ENCODE data around the gene CDADC1. TPM values are rescaled to one million over a fixed set of nuclear protein-coding genes. Genes with fewer than 3 reads are reported as not detected.
"Not testable (repeated sequence)": the region's sequence is repeated elsewhere in the genome, so short reads cannot be mapped to it uniquely, and the experiment has no call there.

The CDADC1 gene
- total RNA-seq, 1 experiment from 2014 or later = 2.5 TPM

- in situ Hi-C loops (cut with HindIII; ENCODE audit: low pct_unique_long_range_greater_than_20kb, low sequenced_read_pairs) = no loop called here
- no peak for DNase-seq (ENCODE audit: low read depth)
These were observed 57.3 kb downstream of the CDADC1 start for GRCh38 chr13:49304763-49305700.

- in situ Hi-C loops (cut with HindIII; ENCODE audit: low pct_unique_long_range_greater_than_20kb, low sequenced_read_pairs) = no loop called here
These were observed 58.2 kb downstream of the CDADC1 start for GRCh38 chr13:49305792-49306425.

GRCh38 chr13:49307365-49307764 is 59.6 kb downstream of the CDADC1 start:
- in situ Hi-C loops (cut with HindIII; ENCODE audit: low pct_unique_long_range_greater_than_20kb, low sequenced_read_pairs) = no loop called here
- no peak for DNase-seq (ENCODE audit: low read depth)

More at GRCh38 chr13:49305792-49306425, 58.2 kb downstream of the CDADC1 start:
- no peak for DNase-seq (ENCODE audit: low read depth)

- in situ Hi-C loops (cut with HindIII; ENCODE audit: low pct_unique_long_range_greater_than_20kb, low sequenced_read_pairs) = no loop called here
- no peak for DNase-seq (ENCODE audit: low read depth)
These were observed 60.6 kb downstream of the CDADC1 start for GRCh38 chr13:49308097-49308875.

DNA sequence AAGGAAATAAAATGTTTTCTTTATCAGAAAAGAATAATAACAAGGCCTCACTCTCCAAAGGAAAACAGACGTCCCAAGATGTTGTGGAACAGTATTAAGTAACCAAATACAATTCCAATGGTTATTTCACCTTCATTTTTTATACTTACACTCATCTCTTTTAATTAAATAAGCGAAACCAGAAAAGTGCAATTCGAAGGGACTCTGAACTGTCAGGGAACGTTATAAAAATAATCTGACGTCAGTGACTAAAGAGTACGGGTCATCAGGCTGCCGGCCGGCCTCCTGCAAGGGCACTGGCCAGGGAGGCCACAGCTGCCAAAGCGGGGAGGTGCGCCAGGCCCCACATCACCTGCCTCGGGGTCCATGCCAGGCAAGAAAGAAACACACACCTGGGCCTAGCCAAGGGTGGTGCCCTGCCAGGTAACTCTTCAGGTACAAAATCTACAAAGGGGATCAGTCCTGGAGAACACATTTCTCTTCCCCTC is 61.2 kb downstream of the CDADC1 start:
- no peak for DNase-seq (ENCODE audit: low read depth)
- in situ Hi-C loops (cut with HindIII; ENCODE audit: low pct_unique_long_range_greater_than_20kb, low sequenced_read_pairs) = no loop called here

GRCh38 chr13:49310251-49310650 is 62.5 kb downstream of the CDADC1 start:
- in situ Hi-C loops (cut with HindIII; ENCODE audit: low pct_unique_long_range_greater_than_20kb, low sequenced_read_pairs) = no loop called here
- no peak for DNase-seq (ENCODE audit: low read depth)

GRCh38 chr13:49311816-49312215 is 64.1 kb downstream of the CDADC1 start:
- in situ Hi-C loops (cut with HindIII; ENCODE audit: low pct_unique_long_range_greater_than_20kb, low sequenced_read_pairs) = no loop called here
- no peak for DNase-seq (ENCODE audit: low read depth)

- DNase-seq (ENCODE audit: low read depth) = no peak
- in situ Hi-C loops (cut with HindIII; ENCODE audit: low pct_unique_long_range_greater_than_20kb, low sequenced_read_pairs) = no loop called here
These were observed 66.7 kb downstream of the CDADC1 start for GRCh38 chr13:49314344-49314882.

- DNase-seq (ENCODE audit: low read depth) = no peak
- in situ Hi-C loops (cut with HindIII; ENCODE audit: low pct_unique_long_range_greater_than_20kb, low sequenced_read_pairs) = no loop called here
These were observed 67.4 kb downstream of the CDADC1 start for GRCh38 chr13:49315036-49315565.

DNA sequence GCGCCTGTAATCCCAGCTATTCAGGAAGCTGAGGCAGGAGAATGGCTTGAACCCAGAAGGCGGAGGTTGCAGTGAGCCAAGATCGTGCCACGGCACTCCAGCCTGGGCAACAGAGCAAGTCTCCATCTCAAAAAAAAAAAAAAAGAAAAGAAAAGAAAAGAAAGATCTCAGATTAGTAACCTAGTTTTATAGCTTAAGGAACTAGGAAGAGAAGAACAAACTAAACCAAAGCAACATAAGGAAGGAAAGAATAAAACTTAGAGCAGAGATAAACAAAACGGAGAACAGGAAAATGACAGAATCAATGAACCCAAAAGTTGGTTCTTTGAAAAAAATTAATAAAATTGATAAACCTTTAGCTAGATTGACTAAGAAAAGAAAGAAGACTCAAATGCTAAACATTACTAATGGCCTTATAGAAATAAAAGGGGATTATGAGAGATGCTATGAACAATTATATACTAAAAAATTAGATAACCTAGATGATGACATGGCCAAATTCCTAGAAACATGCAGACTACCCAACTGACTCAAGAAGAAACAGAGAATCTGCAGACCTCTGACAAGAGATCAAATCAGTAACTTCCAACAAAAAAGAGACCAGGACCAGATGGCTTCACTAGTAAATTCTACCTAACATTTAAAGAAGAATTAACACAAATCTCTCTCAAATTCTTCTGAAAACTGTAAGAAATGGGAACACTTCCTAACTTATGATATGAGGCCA is 68.2 kb downstream of the CDADC1 start:
- DNase-seq (ENCODE audit: low read depth) = no peak
- in situ Hi-C loops (cut with HindIII; ENCODE audit: low pct_unique_long_range_greater_than_20kb, low sequenced_read_pairs) = no loop called here

GRCh38 chr13:49319551-49319950 is 71.8 kb downstream of the CDADC1 start:
- in situ Hi-C loops (cut with HindIII; ENCODE audit: low pct_unique_long_range_greater_than_20kb, low sequenced_read_pairs) = no loop called here
- no peak for DNase-seq (ENCODE audit: low read depth)

DNA sequence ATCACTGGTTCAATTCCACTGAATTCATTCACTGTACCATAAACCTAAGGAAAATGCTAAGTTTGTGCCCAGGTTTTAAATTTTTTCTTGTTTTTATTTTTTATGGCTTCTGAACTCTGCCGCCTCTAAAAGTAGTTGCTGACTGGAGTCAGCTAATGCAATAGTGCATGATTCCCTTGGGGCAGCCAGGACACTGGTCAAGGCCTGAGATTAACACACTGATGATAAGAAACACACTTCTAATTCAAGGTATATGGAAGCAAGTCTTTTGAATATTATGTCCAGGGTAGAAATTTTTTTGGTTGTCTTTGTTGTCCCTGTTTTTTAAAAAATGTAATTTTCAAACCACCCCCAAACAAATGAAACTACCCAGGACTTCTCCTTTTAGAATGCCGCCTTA is 72.2 kb downstream of the CDADC1 start:
- DNase-seq (ENCODE audit: low read depth) = no peak
- in situ Hi-C loops (cut with HindIII; ENCODE audit: low pct_unique_long_range_greater_than_20kb, low sequenced_read_pairs) = no loop called here

- in situ Hi-C loops (cut with HindIII; ENCODE audit: low pct_unique_long_range_greater_than_20kb, low sequenced_read_pairs) = no loop called here
These were observed 73.2 kb downstream of the CDADC1 start for GRCh38 chr13:49320975-49321374.

DNA sequence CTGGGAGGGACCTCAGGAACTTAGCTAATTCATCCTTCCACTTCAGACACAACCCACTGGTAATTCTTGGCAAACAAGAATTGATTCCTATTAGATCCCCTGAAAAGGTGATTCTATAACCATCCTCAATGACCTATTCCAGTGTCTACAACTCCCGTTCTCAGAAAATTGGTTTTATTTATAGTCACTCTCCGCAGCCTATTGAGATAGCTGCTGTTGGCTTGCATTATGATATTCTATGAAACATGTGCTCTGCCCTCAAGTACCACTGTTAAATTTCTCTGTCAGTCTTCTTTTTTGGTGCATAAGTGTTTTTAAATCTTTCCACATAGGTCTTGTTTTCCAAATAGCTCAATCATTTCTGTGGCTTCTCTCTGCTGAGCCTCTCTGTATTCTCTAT is 75.0 kb downstream of the CDADC1 start:
- in situ Hi-C loops (cut with HindIII; ENCODE audit: low pct_unique_long_range_greater_than_20kb, low sequenced_read_pairs) = no loop called here
- no peak for DNase-seq (ENCODE audit: low read depth)

More at GRCh38 chr13:49320975-49321374, 73.2 kb downstream of the CDADC1 start:
- DNase-seq (ENCODE audit: low read depth) = no peak

DNA sequence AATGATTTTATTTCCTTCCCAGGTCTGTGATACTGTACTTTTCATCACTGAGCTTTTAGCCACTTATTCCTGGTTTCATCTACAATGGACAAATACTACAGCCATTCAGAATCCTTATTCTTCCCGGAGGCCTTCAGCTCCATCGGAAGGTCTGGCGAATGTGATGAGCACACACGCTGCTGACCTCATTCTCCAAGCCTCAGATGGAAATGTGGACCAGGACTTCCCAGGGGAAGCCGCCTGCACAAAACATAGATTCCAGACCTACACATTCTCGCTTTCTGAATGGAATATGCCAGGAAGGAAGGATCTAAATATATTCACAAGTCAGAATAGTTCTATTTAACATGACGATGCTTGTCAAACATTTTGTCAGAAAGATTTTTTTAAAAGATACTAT is 75.6 kb downstream of the CDADC1 start:
- in situ Hi-C loops (cut with HindIII; ENCODE audit: low pct_unique_long_range_greater_than_20kb, low sequenced_read_pairs) = no loop called here
- no peak for DNase-seq (ENCODE audit: low read depth)

GRCh38 chr13:49326222-49326917 is 78.6 kb downstream of the CDADC1 start:
- no peak for DNase-seq (ENCODE audit: low read depth)
- in situ Hi-C loops (cut with HindIII; ENCODE audit: low pct_unique_long_range_greater_than_20kb, low sequenced_read_pairs) = no loop called here

DNA sequence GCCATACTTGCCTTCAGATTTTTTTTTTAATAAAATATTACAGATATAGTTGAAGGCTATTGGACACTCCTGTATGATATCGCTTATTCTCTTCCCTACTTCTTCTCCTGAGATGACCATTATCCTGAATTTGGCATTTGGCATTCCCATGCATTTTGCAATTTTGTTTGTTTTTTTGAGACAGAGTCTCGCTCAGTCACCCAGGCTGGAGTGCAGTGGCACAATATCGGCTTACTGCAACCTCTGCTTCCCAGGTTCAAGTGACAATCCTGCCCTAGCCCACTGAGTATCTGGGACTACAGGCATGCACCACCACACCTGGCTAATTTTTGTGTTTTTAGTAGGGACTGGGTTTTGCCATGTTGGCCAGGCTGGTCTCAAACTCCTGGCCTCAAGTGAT is 79.4 kb downstream of the CDADC1 start:
- in situ Hi-C loops (cut with HindIII; ENCODE audit: low pct_unique_long_range_greater_than_20kb, low sequenced_read_pairs); DNase-seq (ENCODE audit: low read depth): not testable (repeated sequence)
